DMS 273 (cell line): ENCODE results near the gene CDH4.
"Not testable (repeated sequence)": the region's sequence is repeated elsewhere in the genome, so short reads cannot be mapped to it uniquely, and the experiment has no call there.

Source experiments
- DNase-seq: peaks from one replicate; lab custom pipeline; 2025; ENCODE audit not compliant: unreplicated experiment; lab: John Stamatoyannopoulos, UW

CDH4 gene

DNA sequence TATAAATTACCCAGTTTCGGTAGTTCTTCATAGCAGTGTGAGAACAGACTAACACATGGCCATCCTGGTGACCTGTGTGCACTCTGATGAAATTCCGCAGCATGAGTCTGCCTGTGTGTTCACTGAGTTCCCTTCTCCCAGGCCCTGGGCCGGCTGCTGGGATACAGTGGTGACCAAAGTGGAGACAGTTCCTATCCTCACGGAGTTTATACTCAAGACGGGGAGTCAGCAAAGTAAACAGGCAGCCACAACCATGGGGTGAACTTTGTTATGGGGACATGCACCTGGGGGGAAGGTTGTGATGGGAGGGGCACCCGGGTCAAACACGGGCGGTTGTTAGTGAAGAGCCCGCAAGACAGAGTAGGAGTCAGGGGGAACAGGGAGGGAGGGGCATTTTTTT is 202.0 kb downstream of the CDH4 start:
- no peak for DNase-seq

DNA sequence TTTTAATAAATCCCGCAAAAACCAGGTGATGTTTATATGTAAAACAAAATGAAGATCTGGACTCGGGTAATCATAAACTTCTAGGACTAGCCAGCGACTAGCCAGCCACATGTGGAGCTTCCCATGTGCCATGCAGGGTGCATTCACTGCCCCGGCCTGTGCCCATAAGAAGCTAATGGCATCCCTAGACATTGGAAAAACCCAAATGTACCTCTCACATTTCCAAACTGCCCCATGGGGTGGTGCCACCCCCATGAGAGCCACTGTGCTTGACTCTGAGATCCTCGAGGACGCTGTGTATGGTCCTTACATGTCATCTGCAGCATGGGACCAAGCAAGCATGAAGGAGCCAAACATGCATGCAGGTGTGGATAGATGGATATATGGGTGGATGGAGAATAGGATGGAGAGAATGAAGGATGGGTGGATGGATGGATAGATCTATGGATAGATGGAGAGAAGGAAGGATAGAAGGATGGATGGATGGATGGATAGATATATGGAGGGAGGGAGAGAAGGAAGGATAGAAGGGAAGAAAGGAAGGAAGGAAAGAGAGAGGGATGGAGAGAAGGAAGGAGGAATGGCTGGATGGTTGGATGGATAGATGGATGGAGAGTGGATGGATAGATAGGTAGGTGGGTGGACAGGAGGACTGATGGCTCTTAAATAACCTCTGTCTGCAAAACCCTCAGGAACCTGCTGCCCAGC is 203.6 kb downstream of the CDH4 start:
- no peak for DNase-seq

DNA sequence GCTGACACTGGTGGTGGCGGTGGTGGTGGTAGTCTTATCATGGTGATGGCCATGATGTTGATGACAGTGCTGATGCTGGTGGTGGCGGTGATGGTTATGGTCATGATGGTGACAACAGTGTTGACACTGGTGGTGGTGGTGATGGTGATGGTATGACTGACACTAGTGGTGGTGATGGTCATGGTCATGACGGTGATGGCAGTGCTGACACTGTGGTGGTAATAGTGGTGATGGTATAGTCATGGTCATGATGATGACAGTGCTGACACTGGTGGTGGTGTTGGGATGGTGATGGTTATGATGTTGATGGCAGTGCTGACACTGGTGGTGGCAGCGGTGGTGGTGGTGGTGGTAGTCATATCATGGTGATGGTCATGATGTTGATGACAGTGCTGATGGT is 205.7 kb downstream of the CDH4 start:
- no peak for DNase-seq

DNA sequence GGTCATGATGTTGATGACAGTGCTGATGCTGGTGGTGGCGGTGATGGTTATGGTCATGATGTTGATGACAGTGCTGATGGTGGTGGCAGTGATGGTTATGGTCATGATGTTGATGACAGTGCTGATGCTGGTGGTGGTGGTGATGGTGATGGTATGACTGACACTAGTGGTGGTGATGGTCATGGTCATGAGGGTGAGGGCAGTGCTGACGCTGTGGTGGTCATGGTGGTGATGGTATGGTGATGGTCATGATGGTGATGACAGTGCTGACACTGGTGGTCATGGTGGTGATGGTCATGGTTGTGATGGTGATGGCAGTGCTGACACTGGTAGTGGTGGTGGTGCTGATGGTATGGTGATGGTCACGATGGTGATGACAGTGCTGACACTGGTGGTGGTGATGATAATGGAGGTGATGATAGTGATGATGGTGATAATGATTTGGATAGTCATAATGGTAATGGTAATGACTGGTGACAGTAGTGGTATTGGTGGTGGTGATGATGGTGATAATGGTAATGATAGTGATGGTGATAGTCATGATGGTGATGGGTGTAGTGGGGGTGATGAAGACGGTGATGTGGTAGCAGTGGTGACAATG is 206.2 kb downstream of the CDH4 start:
- no peak for DNase-seq

DNA sequence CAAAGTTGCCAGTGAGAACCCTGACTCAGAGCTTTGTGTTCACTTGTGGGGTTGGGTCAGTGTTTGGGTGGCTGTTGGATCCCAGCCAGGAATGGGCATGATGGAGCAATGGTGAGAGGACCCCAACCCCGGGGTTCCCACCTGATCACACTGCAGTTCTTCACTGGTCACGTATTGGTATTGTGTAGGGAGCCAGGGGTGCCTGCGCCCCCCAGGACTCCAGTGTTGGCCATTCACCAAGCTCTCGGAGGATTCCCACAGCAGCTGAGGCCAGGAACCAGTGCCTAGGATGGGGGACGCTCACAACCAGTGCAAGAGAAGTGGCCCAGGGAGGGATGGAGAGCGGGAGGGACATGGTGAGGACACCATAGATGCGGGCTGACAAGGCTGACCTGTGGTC is 207.2 kb downstream of the CDH4 start:
- no peak for DNase-seq

DNA sequence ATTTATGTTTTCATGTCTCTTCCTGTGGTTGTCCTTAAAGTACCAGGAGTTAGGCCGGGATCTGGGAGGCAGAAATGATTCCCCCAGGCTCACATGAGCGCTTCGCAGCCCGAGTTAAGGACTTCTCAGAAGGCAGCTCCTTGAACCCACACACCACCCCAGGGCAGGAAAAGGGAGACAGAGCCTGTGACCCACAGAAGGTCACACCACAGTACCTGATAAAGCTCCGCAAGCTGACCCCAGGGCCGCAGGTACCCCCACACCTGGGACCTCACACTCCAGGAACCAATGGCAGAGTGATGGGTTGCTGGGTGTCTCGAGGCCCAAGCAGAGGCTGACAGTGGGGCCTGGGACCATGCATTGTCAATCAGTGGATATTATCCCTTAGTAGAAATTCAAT is 207.6 kb downstream of the CDH4 start:
- DNase-seq, result no peak

DNA sequence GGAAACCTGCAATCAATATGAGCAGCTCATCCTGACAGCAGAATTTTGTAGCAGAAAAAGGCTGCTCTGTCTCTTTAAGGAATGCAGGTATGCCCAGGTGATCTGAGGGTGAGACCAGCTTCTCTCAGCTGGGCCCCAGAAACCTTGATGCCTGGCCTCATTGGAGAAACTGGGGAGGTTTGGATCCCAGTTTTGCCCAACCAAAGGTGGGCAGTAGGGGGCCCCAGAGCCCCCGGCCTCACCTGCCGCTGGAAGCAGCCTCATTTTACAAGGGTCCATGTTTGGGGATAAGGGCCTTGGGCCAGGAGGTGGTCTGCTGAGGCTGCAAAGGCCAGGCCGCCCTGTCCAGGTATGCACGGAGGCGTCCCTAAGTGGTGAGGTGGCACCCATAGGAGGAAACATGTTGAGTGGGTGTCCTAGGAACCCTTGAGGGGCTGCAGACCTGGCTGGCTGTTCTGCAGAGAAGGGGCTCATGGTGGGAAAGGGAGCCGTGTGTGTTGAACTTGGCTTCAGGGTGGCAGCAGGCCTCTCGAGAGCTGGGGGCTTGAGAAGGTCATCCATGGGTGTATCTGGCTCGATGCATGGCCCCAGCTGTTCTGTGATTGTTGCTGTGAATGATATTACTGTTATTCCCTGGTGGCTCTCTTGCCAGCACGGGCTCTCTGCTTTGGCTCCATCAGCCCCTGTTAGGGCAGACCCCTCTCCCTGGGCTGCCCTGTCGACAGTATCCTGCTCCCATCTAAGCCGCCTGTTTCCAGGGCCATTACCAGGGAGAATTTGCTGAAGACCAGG is 208.4 kb downstream of the CDH4 start:
- no peak for DNase-seq

DNA sequence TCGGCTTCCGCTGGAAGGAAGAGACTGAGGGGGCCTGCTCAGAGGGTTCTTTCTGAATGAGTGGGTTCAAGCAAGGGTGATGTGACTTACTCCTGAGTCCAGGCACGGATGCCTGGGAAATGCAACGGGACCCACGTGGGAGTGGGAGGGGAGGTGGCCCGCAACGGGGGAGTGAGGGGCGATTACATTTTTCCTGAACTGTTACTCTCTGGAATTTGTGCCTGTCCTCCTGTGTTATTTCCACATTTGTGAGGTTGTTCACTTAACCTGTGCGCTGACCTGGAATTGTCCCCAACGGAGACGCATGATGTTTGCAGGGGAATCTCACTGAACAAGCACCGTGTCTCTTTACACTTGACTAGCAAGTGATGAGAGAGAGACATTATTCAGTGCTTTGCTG is 209.4 kb downstream of the CDH4 start:
- DNase-seq, result no peak

DNA sequence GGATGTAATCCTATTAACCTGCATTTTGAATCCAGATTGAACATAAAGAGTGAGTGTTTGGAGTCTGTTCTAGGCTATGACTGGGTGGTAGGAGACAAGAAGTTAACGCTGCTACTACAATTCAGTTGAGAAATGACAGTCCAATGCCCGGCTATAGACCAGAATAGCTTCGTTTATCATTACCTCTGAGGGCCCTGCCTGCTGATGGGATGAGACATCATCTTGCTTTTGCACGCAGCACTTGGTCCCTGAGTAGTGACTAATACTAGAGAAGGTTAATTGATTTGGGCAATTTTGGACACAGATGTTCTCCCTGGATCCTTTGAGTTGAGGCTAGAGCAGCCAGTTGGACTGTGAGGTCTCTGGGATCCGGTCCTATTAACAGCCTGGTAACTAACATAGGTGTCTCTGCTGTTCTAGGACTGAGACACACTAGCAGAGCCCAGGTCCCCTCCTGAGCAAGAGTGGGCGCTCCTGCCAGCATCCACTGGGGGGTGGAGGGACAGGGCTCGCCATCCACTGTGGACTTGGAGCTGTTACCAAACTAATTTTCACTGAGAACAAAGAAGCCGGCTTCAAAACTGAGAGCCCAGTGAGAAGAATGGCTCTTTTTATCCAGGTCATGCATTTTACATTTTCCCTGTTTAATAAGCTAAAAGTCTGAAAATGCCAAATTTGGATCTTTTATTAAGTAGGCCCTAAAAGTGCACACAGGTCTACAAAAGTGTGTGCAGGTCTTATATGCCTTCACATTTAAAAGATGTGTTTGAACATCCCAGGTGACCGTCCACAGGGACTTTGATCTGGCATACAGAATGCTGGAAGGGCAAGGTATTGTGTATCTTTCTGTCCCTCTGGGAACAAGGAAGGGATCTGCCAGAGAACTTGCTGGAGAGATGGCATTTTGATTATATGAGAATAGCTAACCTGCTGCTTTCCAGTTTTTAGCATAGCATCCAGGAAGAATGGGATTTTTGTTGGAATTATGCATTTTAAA is 212.5 kb downstream of the CDH4 start:
- no peak for DNase-seq

DNA sequence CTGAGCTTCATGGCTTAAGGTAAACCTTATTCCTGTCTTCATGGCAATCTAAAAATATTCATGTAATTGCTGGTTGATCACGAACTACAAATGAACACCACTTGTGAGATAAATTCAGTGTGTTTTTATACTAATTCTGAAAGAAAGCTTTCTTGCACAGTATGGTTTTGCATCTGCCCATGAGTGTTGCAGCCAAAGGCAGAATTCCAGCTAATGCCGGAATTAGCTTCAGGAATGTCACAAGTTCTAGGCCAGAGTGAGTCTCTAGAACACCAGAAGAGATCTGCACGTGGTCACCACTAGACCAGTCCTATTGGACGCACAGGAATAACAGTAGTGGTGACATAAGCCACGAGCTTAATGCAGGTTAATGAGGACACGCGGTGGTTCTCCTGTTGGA is 223.7 kb downstream of the CDH4 start:
- DNase-seq, result no peak

DNA sequence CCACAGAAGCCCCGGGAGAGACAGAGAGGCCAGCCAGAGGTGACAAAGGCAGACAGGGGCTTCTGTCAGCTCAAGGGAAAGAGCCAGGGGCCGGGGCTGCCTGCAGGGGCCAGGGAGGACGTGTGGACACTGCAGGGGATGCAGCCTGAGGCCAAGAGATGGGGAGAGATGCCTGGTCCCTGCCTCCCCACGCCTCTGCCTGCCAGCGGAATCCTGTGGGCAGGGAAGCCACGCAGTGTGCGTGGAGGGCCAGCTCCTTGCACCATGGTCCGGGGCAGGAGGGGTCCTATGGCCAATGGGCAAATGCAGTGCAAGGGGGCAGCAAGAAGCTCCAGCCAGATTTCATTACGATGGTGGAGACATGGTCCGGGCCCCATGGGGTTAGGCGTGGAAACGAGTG is 224.9 kb downstream of the CDH4 start:
- no peak for DNase-seq

DNA sequence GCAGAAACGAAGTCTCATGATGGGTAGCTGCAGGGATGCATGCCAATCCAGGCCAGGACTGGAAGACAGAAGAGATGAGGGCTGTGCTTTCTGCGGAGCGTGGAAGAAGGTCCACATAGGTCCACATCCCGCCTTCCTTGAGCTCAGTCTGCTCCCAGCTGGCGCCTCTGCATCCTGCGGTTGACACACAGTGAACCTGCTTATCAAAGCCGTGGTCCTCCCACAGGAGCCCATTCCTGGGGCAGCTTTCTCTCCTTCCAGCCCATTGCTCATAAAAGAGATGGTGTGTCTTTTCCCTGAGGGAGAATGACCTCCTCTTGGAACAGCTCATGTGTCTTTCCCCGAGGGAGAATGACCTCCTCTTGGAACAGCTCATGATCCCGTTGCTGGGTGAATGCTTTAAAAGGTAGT is 225.4 kb downstream of the CDH4 start:
- no peak for DNase-seq

DNA sequence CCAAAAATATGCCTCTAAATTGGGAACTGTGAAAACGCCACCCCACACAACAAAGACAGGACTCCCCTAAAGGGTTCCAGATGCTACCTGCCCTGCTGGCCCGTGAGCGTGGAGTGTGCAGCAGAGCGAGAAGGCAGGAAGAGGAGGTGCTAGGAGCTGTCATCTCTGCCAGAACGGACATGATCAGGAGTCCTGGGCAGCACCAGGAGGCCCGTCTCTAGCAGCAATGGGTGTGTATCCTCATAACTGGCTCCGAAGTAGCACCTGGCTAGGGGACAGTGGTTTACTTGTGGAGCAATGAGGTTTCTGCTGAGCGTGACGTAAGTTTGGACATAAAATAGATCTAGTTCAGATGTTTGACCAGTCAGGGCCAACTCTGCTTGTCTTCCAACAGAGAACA is 226.0 kb downstream of the CDH4 start:
- no peak for DNase-seq

DNA sequence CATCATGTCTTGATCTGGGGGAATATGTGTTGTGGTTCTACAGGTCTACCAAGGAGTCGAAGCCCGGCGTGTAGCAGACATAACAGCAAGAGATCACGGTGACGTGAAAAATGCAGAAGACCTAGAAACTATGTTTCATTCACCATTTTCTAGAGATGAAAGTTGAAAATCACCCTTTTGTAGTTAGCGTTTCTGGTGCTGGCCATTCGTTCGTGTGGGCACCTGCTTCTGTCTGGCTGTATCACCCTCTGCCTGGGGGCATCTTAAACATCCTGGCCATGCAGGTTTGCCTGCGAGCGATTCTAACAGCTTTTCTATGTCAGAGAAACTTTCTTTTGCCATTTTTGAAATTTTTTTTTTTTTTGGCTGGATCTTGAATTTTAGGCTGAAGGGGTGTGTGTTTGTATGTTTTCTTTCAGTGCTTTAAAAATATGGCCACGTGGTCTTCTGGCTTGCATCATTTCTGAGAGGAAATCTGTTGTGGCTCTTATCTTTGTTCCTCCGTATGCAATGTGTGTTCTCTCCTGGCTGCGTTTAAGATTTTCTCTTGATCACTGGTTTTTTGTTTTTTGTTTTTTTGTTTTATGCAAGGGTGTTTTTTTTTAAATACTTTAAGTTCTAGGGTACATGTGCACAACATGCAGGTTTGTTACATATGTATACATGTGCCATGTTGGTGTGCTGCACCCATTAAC is 226.7 kb downstream of the CDH4 start:
- no peak for DNase-seq

DNA sequence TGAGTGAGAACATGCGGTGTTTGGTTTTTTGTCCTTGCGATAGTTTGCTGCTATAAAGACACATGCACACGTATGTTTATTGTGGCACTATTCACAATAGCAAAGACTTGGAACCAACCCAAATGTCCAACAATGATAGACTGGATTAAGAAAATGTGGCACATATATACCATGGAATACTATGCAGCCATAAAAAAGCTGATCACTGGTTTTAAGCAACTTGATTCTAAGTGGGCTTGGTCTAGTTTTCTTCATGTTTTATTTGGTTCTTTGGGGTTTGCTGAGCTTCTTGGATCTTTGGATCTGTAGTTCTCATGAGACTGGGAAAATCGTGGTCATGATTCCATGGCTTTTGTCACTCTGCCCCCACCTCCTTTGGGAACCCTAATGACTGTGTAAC is 227.4 kb downstream of the CDH4 start:
- DNase-seq, result not testable (repeated sequence)

DNA sequence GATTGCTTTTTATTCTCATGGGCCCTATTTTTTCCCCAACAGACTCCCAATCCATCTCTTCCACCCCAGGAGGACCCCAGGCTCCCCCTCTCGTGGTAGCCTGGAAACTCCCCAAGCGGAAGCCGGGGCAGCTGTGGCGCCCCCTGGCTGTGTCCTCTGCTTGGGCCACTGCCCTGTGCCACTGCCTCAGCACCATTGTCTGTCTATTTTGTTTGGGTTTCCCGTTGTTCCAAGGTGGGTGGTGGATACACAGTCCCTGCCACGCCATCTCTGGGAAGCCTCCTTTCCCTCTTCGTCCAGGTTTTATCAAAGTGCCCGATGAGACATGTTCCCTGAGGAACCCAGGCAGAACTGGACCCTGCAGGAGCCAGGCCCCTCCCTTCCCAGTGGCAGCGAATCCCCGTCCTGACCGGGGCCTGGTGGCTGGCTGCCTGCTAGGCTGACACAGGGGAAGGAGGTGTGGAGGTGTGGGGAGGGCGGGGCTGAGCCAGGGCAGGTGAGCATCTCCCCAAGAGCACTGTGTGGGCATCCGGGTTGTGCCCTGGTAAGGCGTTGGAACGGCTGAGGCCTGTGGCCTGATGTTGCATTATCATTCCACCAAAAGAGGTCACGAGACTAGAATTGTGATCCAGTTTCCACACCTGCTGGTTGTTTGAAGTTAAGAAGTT is 228.2 kb downstream of the CDH4 start:
- no peak for DNase-seq

DNA sequence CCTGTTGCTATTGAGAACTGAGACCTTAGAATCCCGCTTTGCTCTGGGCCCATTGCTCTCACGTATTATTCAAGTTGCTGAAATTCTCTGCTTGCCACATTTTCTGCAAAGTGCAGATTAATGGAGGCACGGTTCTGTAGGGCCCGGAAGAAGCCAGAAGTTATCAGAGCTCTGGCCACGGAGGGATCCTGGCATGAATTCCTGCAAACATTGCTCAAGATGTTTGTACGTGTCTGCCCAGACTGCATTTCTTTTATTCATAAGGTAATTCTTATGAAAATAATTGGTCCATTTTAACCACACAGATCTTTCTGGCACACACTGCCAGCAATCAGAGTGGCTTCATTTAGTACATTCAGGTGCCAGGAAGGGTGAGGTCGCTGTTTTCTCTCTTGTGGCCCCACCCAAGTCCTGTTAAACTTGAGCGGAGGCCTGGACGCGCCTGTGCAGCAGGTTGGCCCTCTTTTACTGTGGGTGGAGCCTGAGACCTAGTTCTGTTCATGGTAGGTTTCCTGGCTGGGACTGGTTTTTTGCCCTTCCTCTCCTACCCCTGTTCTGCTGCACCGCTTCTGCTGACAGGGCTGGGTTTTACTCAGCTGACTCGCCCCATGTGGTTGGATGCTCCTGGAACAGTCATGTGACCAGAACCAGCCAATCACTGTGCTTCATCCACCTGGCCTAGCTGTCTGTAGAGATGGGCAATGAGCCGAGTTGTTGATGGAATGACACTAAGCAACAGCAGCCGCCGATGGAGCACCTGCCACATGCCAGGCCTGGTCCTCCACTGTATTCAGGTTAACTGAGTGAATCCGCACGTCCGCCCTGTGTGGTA is 230.2 kb downstream of the CDH4 start:
- DNase-seq, result no peak

DNA sequence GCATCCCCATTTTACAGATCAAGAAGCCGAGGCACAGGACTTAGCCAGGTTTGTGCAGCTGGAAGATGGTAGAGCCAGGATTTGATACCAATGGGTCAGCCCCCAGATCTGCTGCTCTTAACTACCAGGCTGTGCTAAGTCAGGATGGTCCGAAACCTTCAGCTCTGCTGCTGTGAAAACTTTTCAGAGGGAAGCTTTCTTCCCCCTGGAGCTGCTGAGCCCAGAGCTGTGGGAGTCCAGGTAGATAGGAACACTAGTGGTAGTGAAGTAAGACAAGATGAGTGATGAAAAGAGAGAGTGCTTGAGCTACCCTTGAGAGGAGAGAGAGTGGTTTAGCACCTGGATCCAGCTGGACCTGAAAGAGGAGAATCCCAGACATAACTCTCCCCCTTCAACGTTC is 230.8 kb downstream of the CDH4 start:
- DNase-seq, result no peak
